ENCODE results near the gene CMSS1.

Gene CMSS1

GRCh38 chr3:100005665-100006393 is 188.2 kb downstream of the CMSS1 start:
- no peak for DNase-seq (ENCODE audit: low read depth)
- TF ChIP-seq CTCF (conservative IDR thresholded peaks at IDR 0.05; ENCODE audit: low read depth, low read length): no peak
- H3K4me3 ChIP-seq (ENCODE audit: low read length): no peak overlapping the region

GRCh38 chr3:100006570-100007271 is 189.1 kb downstream of the CMSS1 start:
- no peak overlapping the region for H3K4me3 ChIP-seq (ENCODE audit: low read length)
- TF ChIP-seq CTCF (conservative IDR thresholded peaks at IDR 0.05; ENCODE audit: low read depth, low read length): peak; percentile 18
- no peak for DNase-seq (ENCODE audit: low read depth)

DNA sequence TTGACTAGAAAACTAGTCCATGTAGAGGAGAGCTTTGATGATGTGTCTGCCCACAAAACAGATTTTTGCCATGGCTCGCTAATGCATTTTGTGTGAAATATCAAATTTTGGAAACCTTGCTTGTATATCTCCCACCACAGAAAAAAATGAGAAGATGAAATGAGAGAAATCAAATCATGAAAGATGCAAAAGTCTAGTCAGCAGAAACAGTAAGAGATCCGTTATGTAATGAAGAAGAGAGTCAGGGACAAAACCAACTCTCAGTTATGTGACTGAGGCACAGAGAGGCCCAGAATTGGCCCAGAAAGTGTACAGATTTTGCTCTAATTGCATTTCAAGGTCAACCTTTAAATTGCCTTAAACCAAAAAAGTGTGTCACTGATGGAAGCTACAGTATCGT is 189.7 kb downstream of the CMSS1 start:
- no peak overlapping the region for H3K4me3 ChIP-seq (ENCODE audit: low read length)
- DNase-seq (ENCODE audit: low read depth): no peak
- TF ChIP-seq CTCF (conservative IDR thresholded peaks at IDR 0.05; ENCODE audit: low read depth, low read length): no peak

DNA sequence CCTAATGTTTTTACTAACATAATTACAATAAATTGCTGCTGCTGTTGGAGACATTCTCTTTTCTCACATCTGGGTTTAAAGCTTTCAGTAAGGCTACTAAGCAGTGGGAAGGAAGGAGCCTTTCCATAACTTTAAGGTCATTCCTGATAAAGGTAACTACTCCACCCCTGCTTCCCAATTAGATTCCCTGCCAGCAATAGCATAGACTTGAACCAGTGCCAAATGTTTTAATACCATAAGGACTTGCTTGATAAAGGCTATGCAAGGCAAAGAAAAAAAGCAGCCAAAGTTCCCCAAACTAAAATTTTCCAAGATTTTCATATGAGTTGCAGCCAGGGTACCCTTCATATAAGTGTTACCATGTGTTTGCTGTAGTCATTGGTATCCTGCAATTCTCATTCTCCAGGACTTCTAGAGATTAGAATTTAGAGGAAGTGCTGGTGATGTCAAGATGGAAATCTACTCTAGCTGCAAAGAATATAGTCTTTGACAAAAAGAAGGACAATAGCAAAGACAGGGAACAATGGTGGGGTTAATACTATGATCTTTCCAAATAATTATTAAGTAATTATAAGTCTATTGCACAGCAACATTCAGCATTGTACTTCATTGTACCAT is 190.5 kb downstream of the CMSS1 start:
- TF ChIP-seq CTCF (conservative IDR thresholded peaks at IDR 0.05; ENCODE audit: low read depth, low read length): no peak
- no peak overlapping the region for H3K4me3 ChIP-seq (ENCODE audit: low read length)
- DNase-seq (ENCODE audit: low read depth): no peak

DNA sequence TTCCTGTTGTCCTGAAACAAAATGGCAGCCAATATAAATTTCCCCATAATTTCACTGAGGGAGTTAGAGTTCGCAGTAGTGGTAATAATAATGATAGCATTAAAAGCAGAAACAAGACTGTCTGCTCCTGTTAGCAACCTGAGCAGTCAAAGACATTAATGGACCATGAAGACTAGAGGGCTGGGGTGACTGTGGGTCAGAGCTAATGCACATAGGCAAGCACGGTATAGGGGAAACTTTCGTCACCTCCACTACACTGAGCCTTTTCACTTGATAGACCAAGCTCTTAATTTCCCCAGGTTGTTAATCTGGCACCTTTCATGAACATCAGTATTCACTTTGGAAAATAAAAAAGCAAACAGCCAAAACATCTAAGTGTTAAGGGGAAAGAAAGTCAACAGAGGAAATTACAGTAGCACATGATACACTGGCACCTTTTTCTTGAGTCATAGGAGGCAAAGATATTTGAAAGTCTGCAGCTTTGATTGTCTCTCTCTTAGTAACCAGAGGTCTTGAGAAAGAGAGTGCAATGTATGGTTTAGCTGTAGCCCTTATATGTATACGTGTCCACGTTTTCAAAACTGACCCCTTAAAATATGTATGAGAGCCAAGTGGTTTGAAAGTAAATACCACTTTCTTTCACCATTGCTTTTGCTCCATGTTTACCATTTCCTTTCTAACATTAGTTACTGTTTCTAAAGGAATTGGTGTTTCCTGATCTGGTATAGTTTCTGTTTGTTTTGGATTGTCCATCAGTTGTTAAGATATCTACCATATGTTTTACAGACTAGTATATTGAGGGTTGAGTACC is 191.8 kb downstream of the CMSS1 start:
- no peak overlapping the region for H3K4me3 ChIP-seq (ENCODE audit: low read length)
- TF ChIP-seq CTCF (conservative IDR thresholded peaks at IDR 0.05; ENCODE audit: low read depth, low read length): no peak
- DNase-seq (ENCODE audit: low read depth): no peak

- H3K4me3 ChIP-seq (ENCODE audit: low read length): no peak overlapping the region
- DNase-seq (ENCODE audit: low read depth): no peak
- TF ChIP-seq CTCF (conservative IDR thresholded peaks at IDR 0.05; ENCODE audit: low read depth, low read length): no peak
Observed at GRCh38 chr3:100010087-100010417, 192.4 kb downstream of the CMSS1 start.
